Thyroid gland (tissue), 4 donors: ENCODE results near the gene NR2C2. TPM values are rescaled to one million over a fixed set of nuclear protein-coding genes. Genes with fewer than 3 reads are reported as not detected.
A peak's percentile ranks its signal among the peaks of the same experiment; 100 is the strongest.

ENCODE experiments used
- DNase-seq, 2 donors: peaks; one replicate each; pipeline ENCODE4 v3.0.0-alpha.2; 2019
- H3K27ac ChIP-seq, 3 donors: fragments of 200-600 bp; sonication (generic); 1 replicate in 2 of 3; 2 replicates in 1 of 3; pipeline ENCODE4 v1.5.1; 2016 to 2019; ENCODE audit warnings: mild to moderate bottlenecking in 1 of 3, moderate library complexity in 1 of 3
- H3K27me3 ChIP-seq: fragments of 200-600 bp; sonication (generic); one replicate; pipeline ENCODE4 v1.5.1; 2019
- H3K36me3 ChIP-seq, 2 donors: fragments of 200-600 bp; sonication (generic); one replicate each; pipeline ENCODE4 v1.5.1; 2016 to 2019
- H3K4me1 ChIP-seq, 2 donors: fragments of 200-600 bp; sonication (generic); one replicate each; pipeline ENCODE4 v1.5.1; 2017 to 2019
- H3K4me3 ChIP-seq, 3 donors: fragments of 200-600 bp; sonication (generic); replicated peaks in 1 of 3; 1 replicate in 2 of 3; 2 replicates in 1 of 3; pipeline ENCODE4 v1.5.1; 2016; ENCODE audit warnings: mild to moderate bottlenecking in 1 of 3
- H3K9me3 ChIP-seq: fragments of 200-600 bp; sonication (generic); one replicate; pipeline ENCODE4 v1.5.1; 2017
- POLR2A ChIP-seq, 2 donors: fragments of 450-650 bp; IDR thresholded peaks; one replicate each; pipeline ENCODE4 v1.6.1; 2017; ENCODE audit warnings: antibody characterized with exemption in 2 of 2, mild to moderate bottlenecking in 2 of 2, moderate library complexity in 1 of 2
- WGBS, 2 donors: methylation state at CpG; one replicate each; pipeline ENCODE4 v1.1.5; 2017; 5-methylcytosine and 5-hydroxymethylcytosine counted together
- intact Hi-C: fragments of 100-400 bp; cut with DNase I; formaldehyde crosslinking; loops from one replicate; pipeline ENCODE4 v1.15.1; 2023
- total RNA-seq, 4 donors: library from RNA; depleted of rRNA; stranded (reverse); fragments of >200 nt; gene quantifications; one replicate each; pipeline ENCODE4 v1.2.3, GENCODE V29; 2016
- TF ChIP-seq, protein P1 (sequence below), 6 experiments: fragments of 200-600 bp in 3 of 6; fragments of 450-650 bp in 3 of 6; sonication (generic) in 3 of 6; IDR thresholded peaks; one replicate each; pipeline ENCODE4 v1.5.1; 2016 to 2019; ENCODE audit warnings: antibody characterized with exemption in 6 of 6, mild to moderate bottlenecking in 2 of 6, inconsistent platforms in 1 of 6, moderate library complexity in 1 of 6

The NR2C2 gene
- total RNA-seq, 4 donors from 2014 or later, result 55.1 to 97.8 (median 60.0) TPM

DNA sequence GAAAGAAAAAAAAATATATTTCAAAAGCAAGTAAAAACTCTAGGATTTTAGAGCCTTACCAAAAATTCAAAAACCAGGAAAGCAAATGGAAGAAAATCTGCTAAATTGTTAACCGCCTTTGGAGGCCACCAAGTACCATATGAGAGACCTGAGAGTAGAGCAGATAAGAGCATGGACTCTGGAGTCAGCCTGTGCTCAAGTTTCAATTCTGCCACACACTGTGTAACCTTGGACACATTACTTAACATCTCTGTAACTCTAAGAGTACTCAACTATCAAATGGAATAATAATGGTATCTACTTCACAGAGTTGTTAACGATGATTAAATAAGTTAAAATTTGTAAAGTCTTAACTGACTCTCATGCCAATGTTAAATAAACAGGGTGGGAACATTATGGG, 138.9 kb downstream of the NR2C2 start:
- Histone ChIP-seq H3K36me3 (peaks cover 30 to 51% of the 10 kb centered on the region in 2 donors), H3K4me1 (peaks cover 21 to 26% of the 10 kb centered on the region in 2 donors), H3K4me3 (no peak overlapping the region), H3K9me3 (no peaks in the 10 kb centered on the region), H3K27me3 (no peaks in the 10 kb centered on the region), H3K27ac (no peak overlapping the region)
- TF ChIP-seq, protein P1, sequence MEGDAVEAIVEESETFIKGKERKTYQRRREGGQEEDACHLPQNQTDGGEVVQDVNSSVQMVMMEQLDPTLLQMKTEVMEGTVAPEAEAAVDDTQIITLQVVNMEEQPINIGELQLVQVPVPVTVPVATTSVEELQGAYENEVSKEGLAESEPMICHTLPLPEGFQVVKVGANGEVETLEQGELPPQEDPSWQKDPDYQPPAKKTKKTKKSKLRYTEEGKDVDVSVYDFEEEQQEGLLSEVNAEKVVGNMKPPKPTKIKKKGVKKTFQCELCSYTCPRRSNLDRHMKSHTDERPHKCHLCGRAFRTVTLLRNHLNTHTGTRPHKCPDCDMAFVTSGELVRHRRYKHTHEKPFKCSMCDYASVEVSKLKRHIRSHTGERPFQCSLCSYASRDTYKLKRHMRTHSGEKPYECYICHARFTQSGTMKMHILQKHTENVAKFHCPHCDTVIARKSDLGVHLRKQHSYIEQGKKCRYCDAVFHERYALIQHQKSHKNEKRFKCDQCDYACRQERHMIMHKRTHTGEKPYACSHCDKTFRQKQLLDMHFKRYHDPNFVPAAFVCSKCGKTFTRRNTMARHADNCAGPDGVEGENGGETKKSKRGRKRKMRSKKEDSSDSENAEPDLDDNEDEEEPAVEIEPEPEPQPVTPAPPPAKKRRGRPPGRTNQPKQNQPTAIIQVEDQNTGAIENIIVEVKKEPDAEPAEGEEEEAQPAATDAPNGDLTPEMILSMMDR (IDR thresholded peaks at IDR 0.05), result no peak
- no peak for TF ChIP-seq POLR2A (IDR thresholded peaks at IDR 0.05)
- 94 to 97% methylated on average over 2 of the region's 2 CpGs for WGBS, 2 donors
- no peak for DNase-seq
- intact Hi-C loops, result no loop called here

DNA sequence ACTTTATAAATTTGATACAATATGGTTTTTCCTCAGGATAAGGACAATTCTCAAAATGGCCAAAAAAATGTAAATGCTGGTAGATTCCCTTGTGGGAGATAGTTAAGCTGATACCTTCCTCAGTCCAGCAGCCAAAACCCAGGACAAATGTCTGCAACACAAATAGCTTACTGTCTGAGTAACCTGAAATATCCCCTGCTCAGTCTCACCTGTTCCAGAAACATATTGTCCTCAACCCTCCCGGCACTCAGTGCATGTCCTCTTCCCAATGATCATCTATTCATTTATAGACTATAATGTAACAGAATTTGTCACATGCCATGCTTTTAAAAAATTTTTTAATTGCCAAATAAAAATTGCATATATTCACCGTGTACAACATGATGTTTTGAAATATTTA, 139.3 kb downstream of the NR2C2 start:
- H3K4me3 ChIP-seq, result no peak overlapping the region
- H3K27me3 ChIP-seq, result no peaks in the 10 kb centered on the region
- peaks cover 30 to 48% of the 10 kb centered on the region in 2 donors for H3K36me3 ChIP-seq
- WGBS, 2 donors, result 97% methylated on average over 2 of the region's 2 CpGs
- TF ChIP-seq POLR2A (IDR thresholded peaks at IDR 0.05), result no peak
- TF ChIP-seq, protein P1 (IDR thresholded peaks at IDR 0.05), result no peak
- H3K27ac ChIP-seq, result no peak overlapping the region
- H3K4me1 ChIP-seq, result peaks cover 17 to 22% of the 10 kb centered on the region in 2 donors
- intact Hi-C loops, result no loop called here
- DNase-seq, result no peak
- H3K9me3 ChIP-seq, result no peaks in the 10 kb centered on the region

DNA sequence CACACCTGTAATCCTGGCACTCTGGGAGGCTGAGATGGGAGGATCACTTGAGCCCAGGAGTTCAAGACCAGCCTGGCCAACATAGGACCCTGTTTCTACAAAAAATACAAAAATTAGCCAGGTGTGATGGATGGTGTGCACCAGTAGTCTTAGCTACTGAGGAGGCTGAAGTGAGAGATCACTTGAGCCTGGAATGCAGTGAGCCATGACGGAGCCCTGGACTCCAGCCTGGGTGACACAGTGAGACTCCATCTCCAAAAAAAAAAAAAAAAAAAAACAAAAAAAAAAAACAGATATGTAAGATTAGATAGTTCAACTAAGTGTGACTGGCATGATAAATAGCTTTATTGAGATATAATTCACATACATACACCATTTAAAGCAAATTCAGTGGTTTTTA, 141.8 kb downstream of the NR2C2 start:
- 27 to 40% methylated on average over 1 of the region's 1 CpG for WGBS, 2 donors
- no peak for TF ChIP-seq POLR2A (IDR thresholded peaks at IDR 0.05)
- TF ChIP-seq, protein P1 (IDR thresholded peaks at IDR 0.05), result no peak

DNA sequence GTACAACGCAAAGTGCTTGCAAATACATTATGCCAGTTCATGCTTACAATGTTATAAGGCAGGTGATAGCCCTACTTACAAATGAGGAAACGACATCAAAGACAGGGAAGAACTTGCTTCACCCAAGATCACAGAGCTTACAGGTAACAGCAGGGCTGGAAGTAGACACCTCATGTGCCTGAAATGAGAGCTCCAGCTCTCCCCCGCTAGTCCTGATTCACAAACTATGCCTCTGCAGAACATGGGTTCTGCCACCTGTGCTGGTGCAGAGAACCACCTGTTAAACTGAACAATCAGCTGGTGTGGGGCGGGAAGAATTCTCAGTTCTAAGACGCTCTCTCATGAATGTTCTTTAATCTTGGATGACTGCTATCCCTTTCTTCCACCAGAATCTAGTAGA, 144.2 kb downstream of the NR2C2 start:
- H3K9me3 ChIP-seq, result no peaks in the 10 kb centered on the region
- H3K36me3 ChIP-seq, result peaks cover 18 to 22% of the 10 kb centered on the region in 2 donors
- no peak for DNase-seq
- no peak overlapping the region for H3K27ac ChIP-seq
- no peak overlapping the region for H3K4me3 ChIP-seq
- 85 to 97% methylated on average over 5 of the region's 5 CpGs for WGBS, 2 donors
- no peaks in the 10 kb centered on the region for H3K27me3 ChIP-seq
- no peak for TF ChIP-seq POLR2A (IDR thresholded peaks at IDR 0.05)
- TF ChIP-seq, protein P1 (IDR thresholded peaks at IDR 0.05), result no peak
- intact Hi-C loops, result no loop called here
- H3K4me1 ChIP-seq, result peaks cover 16% of the 10 kb centered on the region in 2 donors

More for the DNA sequence above, 141.8 kb downstream of the NR2C2 start:
- peak; percentile 63 to 77 for DNase-seq
- Histone ChIP-seq H3K36me3 (peaks cover 23 to 36% of the 10 kb centered on the region in 2 donors), H3K4me1 (peaks cover 0 to 4% of the 10 kb centered on the region in 2 donors), H3K27ac (peak overlapping the region in 2 of 3 donors; percentile 3 to 19), H3K27me3 (no peaks in the 10 kb centered on the region), H3K4me3 (no peak overlapping the region), H3K9me3 (no peaks in the 10 kb centered on the region)
- intact Hi-C loops, result no loop called here

DNA sequence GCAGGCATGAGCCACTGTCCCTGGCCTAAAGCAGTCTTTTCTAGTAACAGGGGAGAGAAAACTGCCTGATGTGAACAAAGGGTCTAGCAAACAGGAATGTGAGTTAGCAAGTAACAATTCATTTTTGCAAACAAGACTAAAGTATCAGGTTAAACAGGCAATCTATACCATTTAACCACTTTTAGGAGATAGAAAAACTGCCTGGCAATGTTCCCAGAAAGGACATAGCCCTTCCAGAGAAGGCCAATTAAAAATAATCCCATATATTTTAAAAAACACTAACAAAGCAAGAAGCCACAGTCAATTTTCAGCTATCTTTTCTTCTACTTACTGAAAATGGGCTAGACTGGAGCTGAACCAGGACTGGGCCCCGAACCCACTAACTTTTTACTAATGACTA, 145.3 kb downstream of the NR2C2 start:
- no peak for DNase-seq
- TF ChIP-seq, protein P1 (IDR thresholded peaks at IDR 0.05), result no peak
- no peak overlapping the region for H3K4me3 ChIP-seq
- H3K27ac ChIP-seq, result no peak overlapping the region
- peaks cover 27% of the 10 kb centered on the region in 2 donors for H3K4me1 ChIP-seq
- intact Hi-C loops, result no loop called here
- 79 to 91% methylated on average over 1 of the region's 1 CpG for WGBS, 2 donors
- H3K27me3 ChIP-seq, result no peaks in the 10 kb centered on the region
- no peaks in the 10 kb centered on the region for H3K9me3 ChIP-seq
- H3K36me3 ChIP-seq, result peaks cover 18 to 22% of the 10 kb centered on the region in 2 donors
